NCI-H69 (cell line): ENCODE data around the gene TRIM29.
"Not testable (repeated sequence)": the region's sequence is repeated elsewhere in the genome, so short reads cannot be mapped to it uniquely, and the experiment has no call there.

ENCODE experiments used
- DNase-seq: peaks from one replicate; lab custom pipeline; 2025; lab: John Stamatoyannopoulos, UW

The TRIM29 gene

GRCh38 chr11:120137611-120138521, at the start of gene TRIM29:
TSS of gene TRIM29 (minus strand) at chr11:120138113. CDS start at chr11:120138031, 82 bp downstream.
- peak; percentile 89 for DNase-seq

- peak; percentile 32 for DNase-seq
Observed at GRCh38 chr11:120186774-120187591, 49.1 kb upstream of the TRIM29 start.

GRCh38 chr11:120186456-120186773, 48.5 kb upstream of the TRIM29 start:
- DNase-seq, result no peak

GRCh38 chr11:120185706-120186455, 48.0 kb upstream of the TRIM29 start:
- peak; percentile 63 for DNase-seq

GRCh38 chr11:120184946-120185705, 47.2 kb upstream of the TRIM29 start:
- no peak for DNase-seq

- no peak for DNase-seq
Observed at GRCh38 chr11:120184371-120184945, 46.5 kb upstream of the TRIM29 start.

DNA sequence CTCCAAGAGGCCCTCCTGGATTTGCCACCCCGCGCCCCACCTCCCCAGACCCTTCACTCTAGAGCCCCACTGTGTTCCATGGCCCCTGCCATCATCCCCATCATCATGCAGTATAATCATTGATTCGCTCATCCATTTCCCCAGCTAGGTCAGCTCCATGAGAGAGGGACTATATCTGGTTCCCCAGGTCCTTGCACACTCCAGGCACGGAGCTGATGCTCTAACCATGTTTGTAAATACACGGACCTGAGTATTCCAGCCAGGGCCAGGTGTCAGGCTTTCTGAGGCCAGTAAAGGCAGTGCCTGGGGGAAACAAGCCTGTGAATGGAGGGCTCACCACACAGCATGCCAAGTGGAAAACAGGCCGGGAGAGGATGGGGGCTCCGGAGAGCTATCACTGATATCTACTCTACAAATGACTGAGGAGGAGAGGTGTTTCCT, 45.8 kb upstream of the TRIM29 start:
- DNase-seq, result no peak

DNA sequence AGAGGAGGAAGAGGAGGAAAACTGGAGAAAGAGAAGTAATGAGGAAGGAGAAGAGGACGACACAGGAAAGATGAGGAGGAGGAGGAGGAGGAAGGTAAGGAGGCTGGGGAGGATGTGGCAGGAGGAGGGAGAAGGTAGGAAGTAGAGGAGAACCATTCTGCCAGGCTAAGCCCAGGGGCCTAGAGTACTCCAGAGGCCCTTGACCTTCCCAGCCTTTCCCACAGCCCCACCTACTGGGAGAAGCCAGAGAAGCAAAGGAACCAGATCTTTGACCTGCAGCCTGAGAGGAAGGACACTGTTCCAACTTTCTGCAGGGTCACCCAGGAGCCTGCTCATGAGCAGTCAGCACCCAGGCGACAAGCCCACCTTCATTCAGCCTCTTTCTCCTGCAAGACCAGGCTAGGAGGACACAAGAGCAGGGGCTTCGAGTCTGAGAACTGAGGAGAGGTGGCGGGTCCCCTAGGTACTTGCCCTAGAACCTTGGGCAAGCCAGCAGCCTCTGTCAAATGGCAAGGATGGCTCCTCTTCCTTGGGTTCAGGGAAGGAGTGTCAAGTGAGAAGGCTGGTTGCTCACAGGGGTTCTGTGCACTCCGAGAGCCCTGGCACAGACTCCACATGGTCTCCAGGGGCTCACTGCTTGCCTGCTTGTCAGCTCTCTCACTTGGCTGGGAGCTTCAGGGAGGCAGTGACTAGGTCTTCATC, 45.0 kb upstream of the TRIM29 start:
- DNase-seq, result peak; percentile 40

DNA sequence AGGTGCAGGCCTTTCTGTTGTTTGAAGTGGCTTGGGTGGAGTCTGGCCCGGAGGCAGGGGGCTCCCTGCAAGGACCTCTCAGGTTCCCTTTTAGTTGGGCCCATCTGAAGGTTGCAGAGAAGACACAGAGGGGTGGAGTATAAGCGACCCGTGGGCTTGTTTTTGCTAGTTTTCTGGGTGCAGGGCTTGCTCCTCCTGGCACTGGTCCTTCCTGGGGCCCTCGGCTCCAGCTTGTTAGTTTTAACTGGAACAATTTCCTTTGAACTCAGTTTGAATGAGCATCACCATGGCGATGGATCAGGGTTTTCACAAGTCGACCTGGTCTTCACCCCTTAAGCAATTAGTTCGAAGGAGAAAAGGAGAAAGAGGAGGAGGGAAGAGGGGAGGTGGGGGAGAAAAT, 44.5 kb upstream of the TRIM29 start:
- peak; percentile 17 for DNase-seq

GRCh38 chr11:120181376-120181975, 43.6 kb upstream of the TRIM29 start:
- DNase-seq, result no peak

GRCh38 chr11:120180551-120181232, 42.8 kb upstream of the TRIM29 start:
- DNase-seq, result no peak

- not testable (repeated sequence) for DNase-seq
Observed at GRCh38 chr11:120180063-120180462, 42.1 kb upstream of the TRIM29 start.

- no peak for DNase-seq
Observed at GRCh38 chr11:120179057-120179672, 41.3 kb upstream of the TRIM29 start.

DNA sequence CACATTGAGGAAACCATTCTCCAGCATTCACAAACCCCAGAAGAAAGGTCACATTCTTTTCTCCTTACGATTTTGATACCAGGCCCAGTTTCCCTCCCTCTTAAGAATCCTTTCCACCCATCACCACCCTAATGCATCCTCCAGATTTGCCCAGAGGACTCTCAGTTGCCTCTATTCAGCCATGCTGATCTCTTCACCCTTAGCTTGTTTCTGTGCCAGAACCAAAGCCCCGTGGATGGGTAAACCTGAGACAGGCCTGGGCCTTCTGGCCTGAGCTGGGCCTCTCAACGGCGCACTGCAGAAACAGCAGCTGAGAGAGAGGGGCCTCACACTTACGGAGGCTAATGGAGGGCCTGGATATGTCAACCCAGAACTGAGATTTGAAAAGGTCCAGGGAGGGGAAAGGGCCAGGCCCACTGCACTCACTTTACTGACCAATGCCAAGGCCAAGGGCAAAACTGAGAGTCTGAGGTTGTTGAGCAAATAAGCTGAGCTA, 40.7 kb upstream of the TRIM29 start:
- DNase-seq, result no peak

GRCh38 chr11:120174866-120175265, 37.0 kb upstream of the TRIM29 start:
- DNase-seq, result no peak

DNA sequence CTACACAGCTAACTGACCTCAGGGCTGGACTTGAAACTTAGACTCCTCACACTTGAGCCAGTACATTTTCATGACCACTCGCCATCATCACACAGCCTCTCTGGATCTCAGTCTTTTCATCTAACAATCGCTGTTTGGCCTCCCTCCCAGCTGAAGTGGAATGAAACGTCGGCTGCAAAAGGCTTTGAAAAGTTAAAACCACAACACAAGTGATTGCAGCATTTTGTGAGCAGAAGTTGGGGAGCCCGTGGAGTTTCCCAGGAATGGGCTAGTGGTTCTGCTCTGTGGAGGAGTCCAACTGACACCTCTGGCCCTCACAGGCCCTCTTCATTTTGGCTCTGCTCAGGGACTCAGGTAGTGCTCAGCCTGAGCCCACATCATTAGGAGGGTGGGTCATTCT, 35.9 kb upstream of the TRIM29 start:
- DNase-seq, result no peak

DNA sequence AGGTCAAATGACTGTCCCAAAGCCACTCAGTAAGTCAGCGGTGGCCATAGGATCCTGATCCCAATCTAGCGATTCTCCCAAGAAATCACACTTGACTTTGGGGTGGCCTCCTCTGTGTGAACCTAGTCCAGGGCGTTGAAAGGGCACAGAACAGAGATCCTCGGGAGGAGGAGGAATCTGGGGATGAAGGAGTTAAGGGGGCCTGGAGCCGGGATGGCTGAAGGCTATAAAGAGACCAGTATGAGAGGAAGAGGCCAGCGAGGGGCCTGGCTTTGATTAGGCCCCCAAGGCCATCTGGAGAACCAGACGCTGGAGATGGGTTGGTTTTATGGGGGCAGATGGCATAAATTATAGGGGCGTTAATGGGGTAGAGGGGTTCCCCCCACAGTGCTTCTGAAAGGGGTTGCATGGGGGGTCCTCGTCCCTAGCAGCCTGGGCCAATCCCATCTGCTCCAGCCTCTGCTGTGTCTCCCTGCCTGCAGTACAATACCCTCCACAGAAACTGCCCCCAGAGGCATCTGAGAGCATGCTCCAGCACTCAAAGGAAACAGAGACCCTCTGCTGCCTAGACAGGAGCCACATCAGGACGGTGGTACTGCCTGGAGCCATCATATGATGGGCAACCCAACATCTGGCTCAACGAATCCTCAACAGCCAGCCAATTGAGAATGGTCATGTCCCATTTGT, 35.2 kb upstream of the TRIM29 start:
- peak; percentile 53 for DNase-seq
